Measurements from ENCODE around the gene ATG14.
"Not testable (repeated sequence)": the region's sequence is repeated elsewhere in the genome, so short reads cannot be mapped to it uniquely, and the experiment has no call there.

Gene ATG14

GRCh38 chr14:55423969-55424368 lies 12.3 kb upstream of the ATG14 start:
- TF ChIP-seq CTCF (IDR thresholded peaks at IDR 0.05): no peak
- Histone ChIP-seq H3K9me3 (no peaks in the 10 kb centered on the region), H3K4me3 (ENCODE audit: low read depth in 1 of 2, low read length in 1 of 2) (no peak overlapping the region), H3K4me1 (ENCODE audit: control insufficient read depth in 1 of 2, insufficient read depth in 1 of 2, low read depth in 1 of 2, low read length in 1 of 2) (no peaks in the 10 kb centered on the region), H3K27me3 (no peaks in the 10 kb centered on the region), H3K36me3 (no peaks in the 10 kb centered on the region), H3K27ac (no peak overlapping the region)

GRCh38 chr14:55422338-55422737 lies 10.7 kb upstream of the ATG14 start:
- not testable (repeated sequence) for H3K9me3 ChIP-seq; H3K27ac ChIP-seq; H3K36me3 ChIP-seq; H3K4me1 ChIP-seq (ENCODE audit: control insufficient read depth in 1 of 2, insufficient read depth in 1 of 2, low read depth in 1 of 2, low read length in 1 of 2); H3K27me3 ChIP-seq; H3K4me3 ChIP-seq (ENCODE audit: low read depth in 1 of 2, low read length in 1 of 2)

GRCh38 chr14:55419663-55420062 lies 8.0 kb upstream of the ATG14 start:
- no peak for TF ChIP-seq CTCF (IDR thresholded peaks at IDR 0.05)
- no peaks in the 10 kb centered on the region for H3K4me1 ChIP-seq (ENCODE audit: control insufficient read depth in 1 of 2, insufficient read depth in 1 of 2, low read depth in 1 of 2, low read length in 1 of 2)
- no peak overlapping the region for H3K27ac ChIP-seq
- no peak overlapping the region for H3K4me3 ChIP-seq (ENCODE audit: low read depth in 1 of 2, low read length in 1 of 2)
- H3K27me3 ChIP-seq: peaks cover 17% of the 10 kb centered on the region
- no peaks in the 10 kb centered on the region for H3K9me3 ChIP-seq
- no peaks in the 10 kb centered on the region for H3K36me3 ChIP-seq

GRCh38 chr14:55418411-55418810 lies 6.8 kb upstream of the ATG14 start:
- no peaks in the 10 kb centered on the region for H3K36me3 ChIP-seq
- H3K27ac ChIP-seq: no peak overlapping the region
- H3K4me3 ChIP-seq (ENCODE audit: low read depth in 1 of 2, low read length in 1 of 2): no peak overlapping the region
- H3K9me3 ChIP-seq: no peaks in the 10 kb centered on the region
- no peak for TF ChIP-seq CTCF (IDR thresholded peaks at IDR 0.05)
- peaks cover 30% of the 10 kb centered on the region for H3K27me3 ChIP-seq
- H3K4me1 ChIP-seq (ENCODE audit: control insufficient read depth in 1 of 2, insufficient read depth in 1 of 2, low read depth in 1 of 2, low read length in 1 of 2): no peaks in the 10 kb centered on the region

GRCh38 chr14:55417955-55418354 lies 6.3 kb upstream of the ATG14 start:
- peaks cover 34% of the 10 kb centered on the region for H3K27me3 ChIP-seq
- H3K4me3 ChIP-seq (ENCODE audit: low read depth in 1 of 2, low read length in 1 of 2): no peak overlapping the region
- no peak for TF ChIP-seq CTCF (IDR thresholded peaks at IDR 0.05)
- no peaks in the 10 kb centered on the region for H3K9me3 ChIP-seq
- H3K4me1 ChIP-seq (ENCODE audit: control insufficient read depth in 1 of 2, insufficient read depth in 1 of 2, low read depth in 1 of 2, low read length in 1 of 2): no peaks in the 10 kb centered on the region
- no peaks in the 10 kb centered on the region for H3K36me3 ChIP-seq
- no peak overlapping the region for H3K27ac ChIP-seq

- H3K36me3 ChIP-seq: no peaks in the 10 kb centered on the region
- H3K9me3 ChIP-seq: no peaks in the 10 kb centered on the region
- peaks cover 34% of the 10 kb centered on the region for H3K27me3 ChIP-seq
- no peak for TF ChIP-seq CTCF (IDR thresholded peaks at IDR 0.05)
- H3K4me3 ChIP-seq (ENCODE audit: low read depth in 1 of 2, low read length in 1 of 2): no peak overlapping the region
- peaks cover 5% of the 10 kb centered on the region in 2 experiments for H3K4me1 ChIP-seq (ENCODE audit: control insufficient read depth in 1 of 2, insufficient read depth in 1 of 2, low read depth in 1 of 2, low read length in 1 of 2)
- H3K27ac ChIP-seq: no peak overlapping the region
Observed at GRCh38 chr14:55416866-55417265, 5.2 kb upstream of the ATG14 start.
